ENCODE measurements around the gene TRAPPC2L.
"Not testable (repeated sequence)": the region's sequence is repeated elsewhere in the genome, so short reads cannot be mapped to it uniquely, and the experiment has no call there.

TRAPPC2L gene

GRCh38 chr16:88891083-88891482 lies 34.2 kb downstream of the TRAPPC2L start:
- no peak for DNase-seq (ENCODE audit: low read depth in 2 of 2)

GRCh38 chr16:88892065-88892464 lies 35.1 kb downstream of the TRAPPC2L start:
- DNase-seq (ENCODE audit: low read depth in 2 of 2) = no peak

- no peak for DNase-seq (ENCODE audit: low read depth in 2 of 2)
Measured at GRCh38 chr16:88893127-88893968, 36.4 kb downstream of the TRAPPC2L start.

- not testable (repeated sequence) for DNase-seq (ENCODE audit: low read depth in 2 of 2)
Measured at GRCh38 chr16:88894266-88894665, 37.3 kb downstream of the TRAPPC2L start.

DNA sequence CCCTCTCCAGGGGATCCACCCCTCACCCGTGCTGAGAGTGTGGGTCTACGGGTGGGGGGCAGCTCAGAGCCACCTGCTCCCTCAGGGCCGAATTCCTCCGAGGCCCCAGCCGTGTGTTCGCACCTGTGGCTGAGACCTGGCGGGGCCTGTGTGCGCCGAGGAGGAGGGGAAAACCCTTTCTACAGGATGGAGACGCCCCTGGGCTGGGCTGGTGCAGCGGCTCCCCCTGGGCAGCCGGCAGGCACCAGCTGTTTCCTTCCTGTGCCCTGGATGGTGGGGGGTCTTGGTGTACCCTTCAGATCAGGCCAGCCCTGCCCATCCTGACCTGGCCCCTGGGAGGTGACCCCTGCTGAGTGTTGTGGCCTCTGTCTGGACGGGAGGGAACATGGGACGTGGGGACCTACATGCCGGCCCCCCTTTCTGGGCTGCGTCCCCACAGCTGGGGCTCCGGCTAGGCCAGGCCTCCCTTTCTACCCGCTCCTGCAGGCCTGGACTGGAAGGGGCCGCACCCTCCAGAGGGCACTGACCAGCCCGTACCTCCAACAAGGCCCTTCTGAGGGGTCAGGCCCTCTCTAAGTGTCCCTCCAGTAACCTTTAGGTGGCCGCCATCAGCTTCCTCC lies 37.9 kb downstream of the TRAPPC2L start:
- no peak for DNase-seq (ENCODE audit: low read depth in 2 of 2)

- no peak for DNase-seq (ENCODE audit: low read depth in 2 of 2)
Measured at GRCh38 chr16:88895335-88895734, 38.4 kb downstream of the TRAPPC2L start.

DNA sequence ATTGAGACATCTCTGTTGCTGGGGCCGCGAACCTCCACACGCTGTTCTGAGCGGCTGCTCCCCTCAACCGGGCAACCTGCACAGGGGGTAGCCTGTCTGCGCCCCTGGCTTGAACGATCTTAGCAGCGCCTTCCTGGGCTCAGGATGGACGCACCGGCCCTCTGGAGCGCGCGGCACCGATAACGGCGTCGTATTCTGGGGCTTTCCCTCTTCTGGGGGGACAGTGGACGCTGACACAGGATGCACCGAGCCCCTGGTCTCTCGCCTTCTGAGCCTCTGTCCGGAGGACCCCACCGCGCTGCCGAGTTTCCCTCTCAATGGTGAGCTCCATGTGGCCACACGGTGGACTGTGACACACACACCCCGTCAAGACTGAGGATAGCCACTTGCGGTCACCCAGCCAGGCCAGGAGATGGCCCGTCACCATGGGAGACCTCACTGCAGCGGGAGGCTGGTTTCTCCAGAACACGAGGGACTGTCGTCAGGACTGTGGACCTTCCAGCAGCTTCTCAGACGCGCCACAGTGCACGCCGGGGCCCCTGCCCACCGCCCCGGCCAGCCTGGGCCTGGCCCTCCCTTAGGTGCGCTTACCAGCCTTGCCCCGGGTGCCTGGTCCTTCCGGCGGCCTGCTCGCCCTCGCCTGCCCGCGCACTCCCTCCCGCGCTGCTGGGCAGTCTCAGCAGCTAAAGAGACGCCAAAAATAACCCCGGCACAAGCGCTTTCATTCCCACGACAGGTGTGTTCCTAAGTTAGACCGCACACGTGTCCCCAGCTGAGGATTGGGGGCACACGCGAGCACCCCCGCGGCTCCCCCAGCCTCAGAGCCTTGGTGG lies 39.5 kb downstream of the TRAPPC2L start:
- no peak for DNase-seq (ENCODE audit: low read depth in 2 of 2)

DNA sequence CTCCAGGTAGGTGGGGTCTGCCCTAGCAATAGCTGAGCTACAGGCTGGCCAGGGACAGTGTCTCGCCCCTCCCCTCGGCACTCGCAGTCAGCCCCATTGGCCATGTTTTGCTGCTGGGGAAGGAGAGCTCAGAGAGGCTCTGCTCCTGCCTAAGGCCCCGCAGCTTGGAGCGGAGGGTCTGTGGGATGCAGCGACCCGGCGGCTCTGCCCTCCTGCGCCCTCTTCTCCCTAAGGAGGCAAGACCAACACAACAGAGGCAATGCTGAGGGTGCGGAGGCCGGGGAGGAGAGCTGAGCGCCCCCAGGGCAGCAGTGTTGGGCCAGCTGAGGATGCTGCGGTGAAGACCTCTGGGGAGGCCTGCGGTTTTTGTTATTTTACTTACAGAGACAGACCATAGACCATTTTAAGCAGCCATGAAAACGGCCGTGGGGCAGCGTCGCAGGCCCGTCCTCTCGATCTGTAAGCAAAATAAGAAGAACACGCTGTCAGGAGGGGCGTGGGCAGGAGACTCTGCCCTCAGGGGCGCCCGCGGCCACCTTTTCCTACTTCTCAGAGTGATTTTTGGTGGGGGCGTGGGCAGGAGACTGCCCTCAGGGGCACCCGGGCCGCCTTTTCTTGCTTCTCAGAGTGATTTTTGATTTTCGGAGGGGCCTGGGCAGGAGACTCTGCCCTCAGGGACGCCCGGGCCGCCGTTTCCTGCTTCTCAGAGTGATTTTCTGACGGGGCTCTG lies 40.9 kb downstream of the TRAPPC2L start:
- no peak for DNase-seq (ENCODE audit: low read depth in 2 of 2)

DNA sequence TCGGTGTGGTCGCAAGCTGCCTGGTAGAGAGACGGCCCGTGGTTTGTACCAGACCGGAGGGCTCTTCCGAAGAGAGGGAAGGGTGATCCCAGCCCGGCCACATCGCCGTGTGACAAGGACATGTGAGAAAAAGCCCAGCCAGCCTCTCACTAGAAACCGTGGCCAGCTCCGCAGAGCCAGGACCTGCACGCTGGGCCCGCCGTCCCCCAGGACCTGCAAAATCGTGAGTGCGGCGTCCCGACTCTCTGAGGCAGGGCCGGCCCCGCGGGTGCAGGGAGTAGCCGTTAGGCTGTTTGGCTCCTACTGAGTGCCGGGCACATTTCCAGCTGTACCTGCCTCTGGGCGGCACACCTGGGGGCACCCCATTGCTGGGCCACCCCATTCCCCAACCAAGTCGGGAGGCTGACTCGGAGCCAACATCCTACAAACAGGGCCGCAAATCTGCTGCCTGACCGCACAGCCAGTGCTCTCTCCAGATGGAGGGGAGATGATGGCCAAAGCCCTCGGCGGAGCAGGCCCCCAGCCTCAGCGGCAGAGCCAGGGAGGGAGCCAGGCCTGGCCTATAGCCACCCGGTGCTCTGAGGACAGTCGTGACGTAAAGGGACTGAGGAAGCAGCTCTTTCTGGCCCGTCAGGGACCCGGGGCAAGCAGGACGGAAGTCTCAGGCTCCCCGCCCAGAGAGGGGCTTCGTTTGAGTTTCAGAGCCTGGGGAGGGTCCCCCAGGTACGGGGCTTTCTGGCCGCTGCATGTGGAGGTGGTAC lies 43.2 kb downstream of the TRAPPC2L start:
- no peak for DNase-seq (ENCODE audit: low read depth in 2 of 2)

DNA sequence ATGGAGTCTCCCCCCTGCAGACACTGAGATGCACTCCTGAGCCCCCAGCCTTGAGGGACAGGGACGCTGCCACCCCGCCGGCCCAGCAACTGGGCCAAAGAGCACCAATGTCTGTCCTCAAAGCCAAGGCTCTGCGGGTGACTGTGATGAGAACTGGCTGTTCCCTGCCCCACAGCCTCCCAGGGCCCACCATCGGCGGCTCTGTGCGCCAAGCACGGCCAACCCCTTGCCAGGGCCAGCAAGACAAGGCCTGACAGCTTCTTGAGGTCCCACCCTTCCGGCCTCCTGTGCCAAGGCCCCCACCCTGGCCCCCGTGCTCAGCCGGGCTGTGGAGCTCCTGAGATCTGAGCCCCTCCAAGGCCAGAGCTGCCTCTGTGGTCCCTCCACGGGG lies 43.7 kb downstream of the TRAPPC2L start:
- DNase-seq (ENCODE audit: low read depth in 2 of 2) = no peak

GRCh38 chr16:88901718-88902337 lies 44.9 kb downstream of the TRAPPC2L start:
- DNase-seq (ENCODE audit: low read depth in 2 of 2) = no peak

- no peak for DNase-seq (ENCODE audit: low read depth in 2 of 2)
Measured at GRCh38 chr16:88902744-88903143, 45.8 kb downstream of the TRAPPC2L start.

- DNase-seq (ENCODE audit: low read depth in 2 of 2) = no peak
Measured at GRCh38 chr16:88903267-88903666, 46.3 kb downstream of the TRAPPC2L start.

- DNase-seq (ENCODE audit: low read depth in 2 of 2) = no peak
Measured at GRCh38 chr16:88904676-88905365, 47.9 kb downstream of the TRAPPC2L start.

- DNase-seq (ENCODE audit: low read depth in 2 of 2) = no peak
Measured at GRCh38 chr16:88905563-88905962, 48.6 kb downstream of the TRAPPC2L start.

DNA sequence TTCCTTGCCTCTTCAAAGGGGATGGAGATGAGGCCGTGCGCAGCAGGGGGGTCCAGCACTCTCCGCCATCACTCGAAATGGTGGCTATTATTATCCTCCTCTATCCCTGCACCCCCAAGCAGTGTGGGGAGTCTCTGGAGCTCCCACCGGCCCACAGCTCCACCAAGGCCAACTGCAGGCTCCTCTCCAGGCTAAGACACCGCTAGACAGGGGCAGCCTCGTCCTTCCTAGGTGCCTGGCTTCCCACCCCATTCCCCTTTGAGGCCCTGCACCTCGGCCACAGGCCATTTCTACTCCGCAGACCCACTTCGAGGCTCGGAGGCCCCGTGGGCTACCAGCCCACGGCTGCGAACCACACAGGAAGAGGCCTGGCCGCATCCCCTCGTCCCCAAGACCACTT lies 49.1 kb downstream of the TRAPPC2L start:
- no peak for DNase-seq (ENCODE audit: low read depth in 2 of 2)

- no peak for DNase-seq (ENCODE audit: low read depth in 2 of 2)
Measured at GRCh38 chr16:88906535-88907105, 49.7 kb downstream of the TRAPPC2L start.

DNA sequence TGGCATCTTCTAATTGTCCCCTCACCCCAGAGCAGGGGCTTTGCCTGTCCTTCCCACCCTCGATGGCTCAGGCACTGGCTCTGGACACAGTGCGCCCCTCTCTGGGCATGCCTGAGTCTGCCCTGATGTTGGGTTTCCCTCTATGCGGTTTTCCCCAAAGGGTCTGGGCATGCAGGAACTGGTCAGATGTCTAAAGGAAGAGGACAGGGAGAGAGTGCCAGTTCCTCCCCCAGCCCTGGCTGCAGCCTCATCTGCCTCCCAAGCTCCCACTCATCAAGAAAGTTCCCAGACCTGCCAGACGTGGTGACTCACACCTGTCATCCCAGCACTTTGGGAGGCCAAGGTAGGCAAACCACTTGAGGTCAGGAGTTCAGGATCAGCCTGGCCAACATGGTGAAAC lies 50.8 kb downstream of the TRAPPC2L start:
- DNase-seq (ENCODE audit: low read depth in 2 of 2) = no peak

DNA sequence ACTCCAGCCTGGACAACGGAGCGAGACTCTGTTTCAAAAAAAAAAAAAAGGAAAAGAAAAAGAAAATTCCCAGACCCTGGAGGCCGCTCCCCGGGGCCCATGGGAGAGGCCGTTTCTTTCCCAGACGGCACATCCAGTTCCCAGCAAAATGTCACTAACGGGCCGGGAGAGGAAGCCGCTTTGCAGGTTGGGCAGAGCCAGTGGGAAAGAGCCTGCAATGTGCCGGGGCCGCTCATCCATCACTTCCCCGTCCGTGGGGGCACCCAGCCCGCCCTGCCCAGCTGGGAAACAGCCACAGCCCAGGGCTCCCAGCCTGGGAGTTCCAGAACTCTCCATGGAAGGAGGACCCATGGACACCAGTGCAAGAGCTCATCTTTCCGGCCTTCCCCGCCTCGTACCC lies 51.4 kb downstream of the TRAPPC2L start:
- DNase-seq (ENCODE audit: low read depth in 2 of 2) = no peak

All from activated CD4-positive, alpha-beta T cell treated with anti-CD3 and anti-CD28 coated beads for 24 hours (primary cell).